Liver (tissue), 9 donors: Measurements from ENCODE around the gene FGF1. TPM values are rescaled to one million over a fixed set of nuclear protein-coding genes. Genes with fewer than 3 reads are reported as not detected.

ENCODE experiments used
- DNase-seq: peaks from one replicate; pipeline ENCODE4 v3.0.0-alpha.2; 2017; ENCODE audit warnings: low spot score
- H3K27ac ChIP-seq, 2 donors: one replicate each; pipeline ENCODE4 v1.7.0; 2013; ENCODE audit warnings: inconsistent platforms in 2 of 2, low read length in 2 of 2, control low read depth in 1 of 2, low read depth in 1 of 2, mild to moderate bottlenecking in 1 of 2
- H3K27me3 ChIP-seq, 4 donors: one replicate each; pipeline versions ENCODE4 v1.6.1 to v1.7.0; 2013; ENCODE audit warnings: low read length in 3 of 4, inconsistent platforms in 1 of 4, mild to moderate bottlenecking in 1 of 4, moderate library complexity in 1 of 4; ENCODE audit not compliant: control insufficient read depth in 4 of 4, insufficient read depth in 4 of 4
- H3K36me3 ChIP-seq, 4 donors: one replicate each; pipeline versions ENCODE4 v1.6.1 to v1.7.0; 2013; ENCODE audit warnings: low read length in 3 of 4, mild to moderate bottlenecking in 3 of 4, low read depth in 1 of 4, moderate library complexity in 1 of 4; ENCODE audit not compliant: control insufficient read depth in 4 of 4, insufficient read depth in 3 of 4
- H3K4me1 ChIP-seq, 4 donors: one replicate each; pipeline versions ENCODE4 v1.6.1 to v1.7.0; 2013; ENCODE audit warnings: low read length in 3 of 4, mild to moderate bottlenecking in 3 of 4, moderate library complexity in 1 of 4; ENCODE audit not compliant: control insufficient read depth in 4 of 4, insufficient read depth in 4 of 4
- H3K4me3 ChIP-seq, 3 donors: one replicate each; pipeline versions ENCODE4 v1.6.1 to v1.7.0; 2013; ENCODE audit warnings: low read length in 3 of 3, control low read depth in 1 of 3, low read depth in 1 of 3, mild to moderate bottlenecking in 1 of 3
- H3K9ac ChIP-seq, 2 donors: one replicate each; pipeline ENCODE4 v1.7.0; 2013; ENCODE audit warnings: low read length in 2 of 2, mild to moderate bottlenecking in 2 of 2, moderate library complexity in 2 of 2, control low read depth in 1 of 2, low read depth in 1 of 2
- H3K9me3 ChIP-seq, 4 donors: one replicate each; pipeline versions ENCODE4 v1.6.1 to v1.7.0; 2013; ENCODE audit warnings: low read length in 3 of 4; ENCODE audit not compliant: control insufficient read depth in 4 of 4
- EGR1 ChIP-seq, 2 donors: IDR thresholded peaks; 2 replicates each; pipeline ENCODE4 v1.6.1; 2016 to 2018; ENCODE audit warnings: antibody characterized with exemption in 2 of 2, low read depth in 2 of 2
- HNF4G ChIP-seq: IDR thresholded peaks from 2 replicates; pipeline ENCODE4 v1.6.1; 2016; ENCODE audit warnings: antibody characterized with exemption
- RAD21 ChIP-seq, 2 donors: IDR thresholded peaks; 2 replicates each; pipeline ENCODE4 v1.6.1; 2016; ENCODE audit warnings: antibody characterized with exemption in 2 of 2, mild to moderate bottlenecking in 2 of 2
- RXRA ChIP-seq, 2 donors: IDR thresholded peaks; 2 replicates each; pipeline ENCODE4 v1.6.1; 2017 to 2018; ENCODE audit warnings: antibody characterized with exemption in 2 of 2, mild to moderate bottlenecking in 1 of 2
- SP1 ChIP-seq: IDR thresholded peaks from 2 replicates; pipeline ENCODE4 v1.6.1; 2018; ENCODE audit warnings: antibody characterized with exemption, mild to moderate bottlenecking
- TAF1 ChIP-seq: conservative IDR thresholded peaks from 2 replicates; pipeline ENCODE4 v1.6.1; 2016; ENCODE audit warnings: antibody characterized with exemption, mild to moderate bottlenecking
- YY1 ChIP-seq: IDR thresholded peaks from 2 replicates; pipeline ENCODE4 v1.6.1; 2016; ENCODE audit warnings: antibody characterized with exemption, mild to moderate bottlenecking
- WGBS: extraction: QIAGEN DNeasy Blood & Tissue Kit; methylation state at CpG from one replicate; pipeline ENCODE4 v1.1.7; 2013; 5-methylcytosine and 5-hydroxymethylcytosine counted together
- polyA plus RNA-seq, 2 donors: library from polyadenylated mRNA; stranded (reverse) in 1 of 2; unstranded in 1 of 2; fragments of 200-250 nt in 1 of 2; fragments of >200 nt in 1 of 2; fragmentation: Nextera tagmentation in 1 of 2; extraction: Ambion mirVana in 1 of 2; gene quantifications; one replicate each; pipeline versions ENCODE4 v1.2.1 to v1.2.3, GENCODE V29; 2013 to 2015
- total RNA-seq, 2 donors: library from RNA; depleted of rRNA; stranded (reverse); fragments of >200 nt; gene quantifications; one replicate each; pipeline ENCODE4 v1.2.3, GENCODE V29; 2014
- TF ChIP-seq, protein P1 (sequence below): IDR thresholded peaks from 2 replicates; pipeline ENCODE4 v1.6.1; 2016; ENCODE audit warnings: antibody characterized with exemption
- TF ChIP-seq, protein P2 (sequence below): fragments of 150-350 bp; IDR thresholded peaks from 2 replicates; pipeline ENCODE4 v1.5.1; 2017; ENCODE audit warnings: improper control_type of control experiment, low read depth, low read length; ENCODE audit not compliant: missing input control
- TF ChIP-seq, protein P3 (sequence below): IDR thresholded peaks from 2 replicates; pipeline ENCODE4 v1.6.1; 2016; ENCODE audit warnings: antibody characterized with exemption
- TF ChIP-seq, protein P4 (sequence below): IDR thresholded peaks from 2 replicates; pipeline ENCODE4 v1.6.1; 2016; ENCODE audit warnings: antibody characterized with exemption
- TF ChIP-seq, protein P5 (sequence below): IDR thresholded peaks from 2 replicates; pipeline ENCODE4 v1.6.1; 2016; ENCODE audit warnings: antibody characterized with exemption, mild to moderate bottlenecking
- donor health status: healthy.
- donor health status: healthy.
- donor health status: healthy.
- donor health status: healthy.
- donor health status: healthy.

FGF1 gene
- total and polyA plus RNA-seq, 4 donors: 0.05 to 0.25 (median 0.16) TPM

DNA sequence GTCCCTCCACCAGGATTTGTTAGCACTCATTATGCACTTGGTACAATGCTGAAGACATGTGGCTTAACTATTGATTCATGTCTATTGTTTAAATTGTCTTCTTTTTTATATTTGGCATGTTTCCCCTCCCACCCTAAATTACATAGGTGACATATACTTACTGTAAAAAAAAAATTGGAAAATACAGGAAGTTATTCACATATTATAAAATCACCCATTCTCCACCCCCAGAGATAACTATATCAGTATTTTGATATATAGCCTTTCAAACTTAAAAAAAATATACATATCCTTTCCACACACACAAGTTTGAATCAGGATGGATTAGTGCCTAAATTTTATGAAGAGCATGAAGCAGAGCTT, 87.6 kb downstream of the FGF1 start:
- Histone ChIP-seq H3K27me3 (no peaks in the 10 kb centered on the region), H3K4me1 (peaks cover 0 to 10% (median 2%) of the 10 kb centered on the region in 4 donors), H3K36me3 (no peaks in the 10 kb centered on the region), H3K4me3 (no peak overlapping the region), H3K9ac (no peak overlapping the region), H3K9me3 (no peaks in the 10 kb centered on the region), H3K27ac (no peak overlapping the region)
- no peak for TF ChIP-seq HNF4G
- TF ChIP-seq EGR1 (IDR thresholded peaks at IDR 0.05; ENCODE audit: low read depth in 2 of 2): no peak
- TF ChIP-seq RAD21 (IDR thresholded peaks at IDR 0.05): no peak
- TF ChIP-seq, protein P1, sequence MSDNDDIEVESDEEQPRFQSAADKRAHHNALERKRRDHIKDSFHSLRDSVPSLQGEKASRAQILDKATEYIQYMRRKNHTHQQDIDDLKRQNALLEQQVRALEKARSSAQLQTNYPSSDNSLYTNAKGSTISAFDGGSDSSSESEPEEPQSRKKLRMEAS: no peak
- TF ChIP-seq, protein P2, sequence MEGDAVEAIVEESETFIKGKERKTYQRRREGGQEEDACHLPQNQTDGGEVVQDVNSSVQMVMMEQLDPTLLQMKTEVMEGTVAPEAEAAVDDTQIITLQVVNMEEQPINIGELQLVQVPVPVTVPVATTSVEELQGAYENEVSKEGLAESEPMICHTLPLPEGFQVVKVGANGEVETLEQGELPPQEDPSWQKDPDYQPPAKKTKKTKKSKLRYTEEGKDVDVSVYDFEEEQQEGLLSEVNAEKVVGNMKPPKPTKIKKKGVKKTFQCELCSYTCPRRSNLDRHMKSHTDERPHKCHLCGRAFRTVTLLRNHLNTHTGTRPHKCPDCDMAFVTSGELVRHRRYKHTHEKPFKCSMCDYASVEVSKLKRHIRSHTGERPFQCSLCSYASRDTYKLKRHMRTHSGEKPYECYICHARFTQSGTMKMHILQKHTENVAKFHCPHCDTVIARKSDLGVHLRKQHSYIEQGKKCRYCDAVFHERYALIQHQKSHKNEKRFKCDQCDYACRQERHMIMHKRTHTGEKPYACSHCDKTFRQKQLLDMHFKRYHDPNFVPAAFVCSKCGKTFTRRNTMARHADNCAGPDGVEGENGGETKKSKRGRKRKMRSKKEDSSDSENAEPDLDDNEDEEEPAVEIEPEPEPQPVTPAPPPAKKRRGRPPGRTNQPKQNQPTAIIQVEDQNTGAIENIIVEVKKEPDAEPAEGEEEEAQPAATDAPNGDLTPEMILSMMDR: no peak
- no peak for DNase-seq

DNA sequence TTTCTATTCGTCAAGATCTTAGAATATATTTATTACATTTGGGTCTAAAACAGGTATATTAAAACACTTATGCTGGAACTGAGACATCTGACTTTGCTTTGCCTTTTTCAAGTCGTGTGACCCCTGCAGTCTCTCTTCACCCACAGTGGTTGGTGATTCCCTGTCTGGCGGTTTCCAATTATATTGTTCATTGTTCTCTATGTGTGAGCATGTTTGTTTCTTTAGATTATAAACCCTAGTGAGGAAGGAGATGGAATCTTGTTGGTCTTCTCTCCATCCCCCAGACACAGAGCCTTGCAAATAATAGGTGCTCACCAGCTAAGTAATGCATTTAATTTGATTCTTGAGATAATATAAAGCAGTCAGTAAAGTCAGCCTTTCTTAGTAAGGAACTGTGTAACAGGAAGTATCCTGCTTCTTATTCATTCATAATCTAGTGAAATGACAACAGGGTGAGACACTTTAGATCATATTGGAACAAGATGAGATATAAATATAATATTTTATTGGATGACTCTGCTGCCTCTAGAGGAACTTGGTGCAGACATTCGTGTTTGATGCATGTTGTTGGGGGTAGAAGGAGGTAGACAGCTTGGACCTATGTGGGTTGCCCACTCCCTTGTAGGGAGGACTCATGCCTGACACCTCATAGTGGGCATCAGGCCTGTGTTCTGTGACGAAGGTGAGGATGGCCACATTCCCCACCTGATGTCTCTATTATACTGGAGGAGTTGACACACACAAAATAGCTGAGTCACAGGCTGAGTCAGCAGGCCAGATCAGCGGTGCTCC, 88.1 kb downstream of the FGF1 start:
- H3K4me3 ChIP-seq: no peak overlapping the region
- H3K9ac ChIP-seq: no peak overlapping the region
- TF ChIP-seq SP1 (no peak), YY1 (no peak), RXRA (IDR thresholded peaks at IDR 0.05) (no peak), TAF1 (no peak)
- TF ChIP-seq, protein P2: no peak
- TF ChIP-seq, protein P3, sequence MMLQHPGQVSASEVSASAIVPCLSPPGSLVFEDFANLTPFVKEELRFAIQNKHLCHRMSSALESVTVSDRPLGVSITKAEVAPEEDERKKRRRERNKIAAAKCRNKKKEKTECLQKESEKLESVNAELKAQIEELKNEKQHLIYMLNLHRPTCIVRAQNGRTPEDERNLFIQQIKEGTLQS: no peak
- TF ChIP-seq, protein P4, sequence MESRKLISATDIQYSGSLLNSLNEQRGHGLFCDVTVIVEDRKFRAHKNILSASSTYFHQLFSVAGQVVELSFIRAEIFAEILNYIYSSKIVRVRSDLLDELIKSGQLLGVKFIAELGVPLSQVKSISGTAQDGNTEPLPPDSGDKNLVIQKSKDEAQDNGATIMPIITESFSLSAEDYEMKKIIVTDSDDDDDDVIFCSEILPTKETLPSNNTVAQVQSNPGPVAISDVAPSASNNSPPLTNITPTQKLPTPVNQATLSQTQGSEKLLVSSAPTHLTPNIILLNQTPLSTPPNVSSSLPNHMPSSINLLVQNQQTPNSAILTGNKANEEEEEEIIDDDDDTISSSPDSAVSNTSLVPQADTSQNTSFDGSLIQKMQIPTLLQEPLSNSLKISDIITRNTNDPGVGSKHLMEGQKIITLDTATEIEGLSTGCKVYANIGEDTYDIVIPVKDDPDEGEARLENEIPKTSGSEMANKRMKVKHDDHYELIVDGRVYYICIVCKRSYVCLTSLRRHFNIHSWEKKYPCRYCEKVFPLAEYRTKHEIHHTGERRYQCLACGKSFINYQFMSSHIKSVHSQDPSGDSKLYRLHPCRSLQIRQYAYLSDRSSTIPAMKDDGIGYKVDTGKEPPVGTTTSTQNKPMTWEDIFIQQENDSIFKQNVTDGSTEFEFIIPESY: no peak
- TF ChIP-seq, protein P5, sequence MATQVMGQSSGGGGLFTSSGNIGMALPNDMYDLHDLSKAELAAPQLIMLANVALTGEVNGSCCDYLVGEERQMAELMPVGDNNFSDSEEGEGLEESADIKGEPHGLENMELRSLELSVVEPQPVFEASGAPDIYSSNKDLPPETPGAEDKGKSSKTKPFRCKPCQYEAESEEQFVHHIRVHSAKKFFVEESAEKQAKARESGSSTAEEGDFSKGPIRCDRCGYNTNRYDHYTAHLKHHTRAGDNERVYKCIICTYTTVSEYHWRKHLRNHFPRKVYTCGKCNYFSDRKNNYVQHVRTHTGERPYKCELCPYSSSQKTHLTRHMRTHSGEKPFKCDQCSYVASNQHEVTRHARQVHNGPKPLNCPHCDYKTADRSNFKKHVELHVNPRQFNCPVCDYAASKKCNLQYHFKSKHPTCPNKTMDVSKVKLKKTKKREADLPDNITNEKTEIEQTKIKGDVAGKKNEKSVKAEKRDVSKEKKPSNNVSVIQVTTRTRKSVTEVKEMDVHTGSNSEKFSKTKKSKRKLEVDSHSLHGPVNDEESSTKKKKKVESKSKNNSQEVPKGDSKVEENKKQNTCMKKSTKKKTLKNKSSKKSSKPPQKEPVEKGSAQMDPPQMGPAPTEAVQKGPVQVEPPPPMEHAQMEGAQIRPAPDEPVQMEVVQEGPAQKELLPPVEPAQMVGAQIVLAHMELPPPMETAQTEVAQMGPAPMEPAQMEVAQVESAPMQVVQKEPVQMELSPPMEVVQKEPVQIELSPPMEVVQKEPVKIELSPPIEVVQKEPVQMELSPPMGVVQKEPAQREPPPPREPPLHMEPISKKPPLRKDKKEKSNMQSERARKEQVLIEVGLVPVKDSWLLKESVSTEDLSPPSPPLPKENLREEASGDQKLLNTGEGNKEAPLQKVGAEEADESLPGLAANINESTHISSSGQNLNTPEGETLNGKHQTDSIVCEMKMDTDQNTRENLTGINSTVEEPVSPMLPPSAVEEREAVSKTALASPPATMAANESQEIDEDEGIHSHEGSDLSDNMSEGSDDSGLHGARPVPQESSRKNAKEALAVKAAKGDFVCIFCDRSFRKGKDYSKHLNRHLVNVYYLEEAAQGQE: no peak
- no peak overlapping the region for H3K27ac ChIP-seq
- DNase-seq: no peak
- no peaks in the 10 kb centered on the region for H3K9me3 ChIP-seq
- peaks cover 0 to 10% (median 2%) of the 10 kb centered on the region in 4 donors for H3K4me1 ChIP-seq
- H3K27me3 ChIP-seq: no peaks in the 10 kb centered on the region
- 69% methylated on average over 6 of the region's 6 CpGs for WGBS
- H3K36me3 ChIP-seq: no peaks in the 10 kb centered on the region
